H1 (cell line): ENCODE measurements around the gene NUP210L. TPM values are rescaled to one million over a fixed set of nuclear protein-coding genes. Genes with fewer than 3 reads are reported as not detected.
A peak's percentile ranks its signal among the peaks of the same experiment; 100 is the strongest.

ENCODE experiments used
- CTCF ChIA-PET: fragments of 300-600 bp; sonication (Branson Sonifier 250); formaldehyde crosslinking; loops from one replicate; lab custom pipeline; 2021; ENCODE audit not compliant: partially characterized antibody; lab: Charles Lee
- POLR2A ChIA-PET: fragments of 300-600 bp; sonication (Branson Sonifier 250); formaldehyde crosslinking; loops from one replicate; lab custom pipeline; 2021; ENCODE audit warnings: inconsistent platforms; ENCODE audit not compliant: partially characterized antibody; lab: Charles Lee
- DNase-seq, 2 experiments: peaks; one replicate each; pipeline versions ENCODE4 v3.0.0 to v3.0.0-alpha.2; 2010 to 2022; ENCODE audit warnings: low spot score in 2 of 2, low read depth in 1 of 2, mixed read lengths in 1 of 2
- FAIRE-seq: peaks from 2 replicates; lab custom pipeline; 2011; peaks lifted over from hg19 to GRCh38; lab: Jason Lieb, UNC
- H2AFZ ChIP-seq: 2 replicates; pipeline ENCODE4 v1.8.1; 2012; ENCODE audit warnings: low read length, inconsistent platforms
- H2AK5ac ChIP-seq: 2 replicates; pipeline ENCODE4 v1.6.1; 2013; ENCODE audit warnings: low read depth, low read length
- H2BK120ac ChIP-seq: replicated peaks from 2 replicates; pipeline ENCODE3; 2013; ENCODE audit warnings: low read depth, low read length, inconsistent platforms
- H2BK12ac ChIP-seq: 2 replicates; pipeline ENCODE4 v1.6.1; 2013; ENCODE audit warnings: low read depth, low read length
- H2BK15ac ChIP-seq: 2 replicates; pipeline ENCODE4 v1.6.1; 2013; ENCODE audit warnings: low read length
- H2BK20ac ChIP-seq: 2 replicates; pipeline ENCODE4 v1.6.1; 2013; ENCODE audit warnings: low read length
- H2BK5ac ChIP-seq: 2 replicates; pipeline ENCODE4 v1.6.1; 2013; ENCODE audit warnings: low read depth, low read length
- H3K14ac ChIP-seq: 2 replicates; pipeline ENCODE4 v1.6.1; 2013; ENCODE audit warnings: inconsistent platforms; ENCODE audit not compliant: insufficient read length
- H3K18ac ChIP-seq: 2 replicates; pipeline ENCODE4 v1.6.1; 2013; ENCODE audit warnings: low read length; ENCODE audit errors: extremely low read depth
- H3K23ac ChIP-seq: 2 replicates; pipeline ENCODE4 v1.6.1; 2013; ENCODE audit warnings: inconsistent platforms; ENCODE audit not compliant: insufficient read length
- H3K23me2 ChIP-seq: 2 replicates; pipeline ENCODE4 v1.6.1; 2013; ENCODE audit warnings: low read depth, low read length
- H3K27ac ChIP-seq: 2 replicates; pipeline ENCODE4 v1.6.1; 2011; ENCODE audit warnings: low read depth, low read length, inconsistent platforms
- H3K27me3 ChIP-seq, 4 experiments: replicated peaks in 1 of 4; 1 replicate in 1 of 4; 2 replicates in 3 of 4; pipeline versions ENCODE4 v1.6.1 to v1.8.1; 2011 to 2013; ENCODE audit warnings: low read length in 3 of 4, mild to moderate bottlenecking in 3 of 4, inconsistent platforms in 2 of 4, mixed read lengths in 2 of 4, moderate library complexity in 1 of 4; ENCODE audit not compliant: control insufficient read depth in 3 of 4, insufficient read depth in 3 of 4; ENCODE audit errors: extremely low read depth in 1 of 4
- H3K36me3 ChIP-seq, 4 experiments: 2 replicates each; pipeline versions ENCODE4 v1.6.1 to v1.8.1; 2011 to 2013; ENCODE audit warnings: mild to moderate bottlenecking in 4 of 4, low read length in 3 of 4, moderate library complexity in 2 of 4, control low read depth in 1 of 4, inconsistent platforms in 1 of 4; ENCODE audit not compliant: insufficient read depth in 4 of 4, control insufficient read depth in 2 of 4
- H3K4ac ChIP-seq: replicated peaks from 2 replicates; pipeline ENCODE3; 2013; ENCODE audit warnings: low read length, low read depth, mixed read lengths, inconsistent platforms; ENCODE audit not compliant: insufficient read length
- H3K4me1 ChIP-seq, 4 experiments: replicated peaks in 1 of 4; 1 replicate in 1 of 4; 2 replicates in 3 of 4; pipeline versions ENCODE4 v1.6.1 to v1.8.1; 2011 to 2013; ENCODE audit warnings: low read length in 3 of 4, inconsistent platforms in 2 of 4, mixed read lengths in 1 of 4; ENCODE audit not compliant: insufficient read depth in 4 of 4, control insufficient read depth in 3 of 4
- H3K4me2 ChIP-seq, 2 experiments: 2 replicates each; pipeline versions ENCODE4 v1.6.1 to v1.8.1; 2011 to 2013; ENCODE audit warnings: low read depth in 2 of 2, low read length in 2 of 2, control low read depth in 1 of 2, inconsistent platforms in 1 of 2, mild to moderate bottlenecking in 1 of 2; ENCODE audit not compliant: insufficient read depth in 1 of 2
- H3K4me3 ChIP-seq, 4 experiments: fragments of 200-600, 300-600 bp in 1 of 4; sonication (generic), shearing (Covaris generic), sonication (Bioruptor Twin) in 1 of 4; 2 replicates each; pipeline versions ENCODE4 v1.5.1 to v1.8.1; 2011 to 2016; ENCODE audit warnings: low read length in 4 of 4, low read depth in 3 of 4, control low read depth in 2 of 4, inconsistent platforms in 2 of 4, mild to moderate bottlenecking in 2 of 4, mixed read lengths in 1 of 4, moderate library complexity in 1 of 4; ENCODE audit not compliant: insufficient read depth in 2 of 4; ENCODE audit errors: extremely low read depth in 1 of 4
- H3K56ac ChIP-seq: replicated peaks from 2 replicates; pipeline ENCODE3; 2013; ENCODE audit warnings: low read depth, mild to moderate bottlenecking, mixed read lengths, low read length, inconsistent platforms; ENCODE audit not compliant: insufficient read length
- H3K79me1 ChIP-seq: 2 replicates; pipeline ENCODE4 v1.6.1; 2013; ENCODE audit warnings: low read depth, low read length, control low read depth
- H3K79me2 ChIP-seq, 2 experiments: 2 replicates each; pipeline versions ENCODE4 v1.6.1 to v1.8.1; 2012 to 2013; ENCODE audit warnings: low read length in 2 of 2, mild to moderate bottlenecking in 2 of 2, inconsistent platforms in 1 of 2; ENCODE audit not compliant: insufficient read depth in 2 of 2, control insufficient read depth in 1 of 2
- H3K9ac ChIP-seq, 4 experiments: replicated peaks in 1 of 4; 1 replicate in 1 of 4; 2 replicates in 3 of 4; pipeline versions ENCODE4 v1.6.1 to v1.8.1; 2011 to 2013; ENCODE audit warnings: low read depth in 3 of 4, low read length in 3 of 4, control low read depth in 2 of 4, mild to moderate bottlenecking in 2 of 4, moderate library complexity in 2 of 4, inconsistent platforms in 1 of 4; ENCODE audit errors: extremely low read depth in 1 of 4
- H3K9me3 ChIP-seq, 2 experiments: 2 replicates each; pipeline versions ENCODE4 v1.6.1 to v1.8.1; 2012 to 2013; ENCODE audit warnings: mild to moderate bottlenecking in 2 of 2, moderate library complexity in 2 of 2, control low read depth in 1 of 2, inconsistent platforms in 1 of 2, low read depth in 1 of 2, low read length in 1 of 2, mixed read lengths in 1 of 2; ENCODE audit not compliant: insufficient read depth in 2 of 2
- H4K20me1 ChIP-seq, 2 experiments: replicated peaks in 1 of 2; 2 replicates each; pipeline versions ENCODE3 to v1.8.1; 2011 to 2013; ENCODE audit warnings: inconsistent platforms in 2 of 2, low read length in 2 of 2, mild to moderate bottlenecking in 1 of 2; ENCODE audit not compliant: insufficient read depth in 2 of 2, control insufficient read depth in 1 of 2
- H4K5ac ChIP-seq: 2 replicates; pipeline ENCODE4 v1.6.1; 2013; ENCODE audit warnings: low read length, low read depth, mixed read lengths, inconsistent platforms; ENCODE audit not compliant: insufficient read length
- H4K8ac ChIP-seq: 2 replicates; pipeline ENCODE4 v1.8.0; 2013; ENCODE audit warnings: mild to moderate bottlenecking, moderate library complexity, low read length, inconsistent platforms; ENCODE audit not compliant: insufficient read depth; ENCODE audit errors: extremely low read depth
- H4K91ac ChIP-seq: replicated peaks from 2 replicates; pipeline ENCODE3; 2013; ENCODE audit warnings: low read length, mixed read lengths, inconsistent platforms; ENCODE audit not compliant: insufficient read length
- ASH2L ChIP-seq: fragments of 200-600, 300-600 bp; sonication (generic); IDR thresholded peaks from one replicate; pipeline ENCODE4 v1.7.1; 2017; ENCODE audit warnings: low read length
- CBX5 ChIP-seq: fragments of 300-800, 300-1000 bp; sonication (generic); IDR thresholded peaks from 2 replicates; pipeline ENCODE4 v1.7.1; 2016; ENCODE audit warnings: antibody characterized with exemption, low read length, low read depth
- MAFK ChIP-seq: IDR thresholded peaks from 2 replicates; pipeline ENCODE4 v1.6.1; 2012; ENCODE audit warnings: low read depth, mild to moderate bottlenecking, improper control_type of control experiment, low read length
- NANOG ChIP-seq: IDR thresholded peaks from 2 replicates; pipeline ENCODE4 v1.6.1; 2011; ENCODE audit warnings: low read length, low read depth, mild to moderate bottlenecking, inconsistent platforms; ENCODE audit not compliant: insufficient read depth, poor library complexity, severe bottlenecking
- POLR2A ChIP-seq, 2 experiments: IDR thresholded peaks; 1 replicate in 1 of 2; 2 replicates in 1 of 2; pipeline ENCODE4 v1.6.1; 2011; ENCODE audit warnings: low read depth in 2 of 2, low read length in 2 of 2, mild to moderate bottlenecking in 2 of 2; ENCODE audit errors: control extremely low read depth in 1 of 2
- RNF2 ChIP-seq: fragments of 200-900, 300-1000 bp; sonication (generic); IDR thresholded peaks from 2 replicates; pipeline ENCODE4 v1.7.1; 2016; ENCODE audit warnings: borderline replicate concordance, low read depth, mild to moderate bottlenecking, antibody characterized with exemption, low read length; ENCODE audit not compliant: poor library complexity, severe bottlenecking; ENCODE audit errors: missing control alignments
- SP4 ChIP-seq: IDR thresholded peaks from 2 replicates; pipeline ENCODE4 v1.6.1; 2012; ENCODE audit warnings: low read length, inconsistent platforms
- SRF ChIP-seq: IDR thresholded peaks from 2 replicates; pipeline ENCODE4 v1.6.1; 2011; ENCODE audit warnings: mild to moderate bottlenecking, low read depth, low read length, moderate library complexity
- TAF7 ChIP-seq: optimal IDR thresholded peaks from 2 replicates; pipeline ENCODE3; 2011; ENCODE audit warnings: low read depth, mild to moderate bottlenecking, inconsistent platforms, low read length, moderate library complexity, borderline replicate concordance
- TBP ChIP-seq: IDR thresholded peaks from 2 replicates; pipeline ENCODE4 v1.6.1; 2011; ENCODE audit warnings: low read depth, low read length, improper control_type of control experiment
- TEAD4 ChIP-seq: IDR thresholded peaks from 2 replicates; pipeline ENCODE4 v1.6.1; 2012; ENCODE audit warnings: low read depth, low read length, inconsistent platforms, mixed read lengths
- WGBS, 2 experiments: shearing (Covaris generic) in 1 of 2; methylation state at CpG; one replicate each; pipeline versions ENCODE4 v1.1.6 to v1.1.7; 2013 to 2015; ENCODE audit warnings: low lambda C conversion rate in 2 of 2, mixed read lengths in 2 of 2, inconsistent platforms in 1 of 2, low coverage in 1 of 2, missing lambda C conversion rate in 1 of 2; ENCODE audit not compliant: insufficient replicate concordance in 2 of 2, insufficient coverage in 1 of 2, insufficient read length in 1 of 2; ENCODE audit errors: extremely low coverage in 1 of 2, missing lambda C conversion rate in 1 of 2; 5-methylcytosine and 5-hydroxymethylcytosine counted together
- polyA plus RNA-seq, 7 experiments: library from polyadenylated mRNA; depleted of rRNA in 3 of 7; stranded (reverse) in 5 of 7; unstranded in 2 of 7; fragments of >200 nt in 5 of 7; fragments of 200-250 nt in 2 of 7; gene quantifications; 1 replicate in 5 of 7; 2 replicates in 1 of 7; 4 replicates in 1 of 7; pipeline versions ENCODE4 v1.2.1 to v1.2.3, GENCODE V29; 2011 to 2013; ENCODE audit warnings: missing spikeins in 2 of 7, mixed read lengths in 2 of 7
- total RNA-seq: library from RNA; stranded (reverse); fragmentation: NEBNext Ultra II Directional; extraction: Animal tissue kit (Norgen Biotek cat#: 25700); gene quantifications from 2 replicates; pipeline ENCODE4 v1.2.1, GENCODE V29; 2021

Gene NUP210L
- total and polyA plus RNA-seq, 2 of the 8 experiments (the other 6 are each of a cell fraction or from before 2014, with no cell fraction given) = not detected

GRCh38 chr1:153962088-153963029 lies 192.5 kb downstream of the NUP210L start:
- peak overlapping the region; percentile 95 to 98 for H3K4me2 ChIP-seq
- H4K20me1 ChIP-seq = peaks cover 2 to 5% of the 10 kb centered on the region in 2 experiments
- no peaks in the 10 kb centered on the region for H3K9me3 ChIP-seq
- H3K4ac ChIP-seq = peak overlapping the region; percentile 44
- peak overlapping the region; percentile 43 for H3K56ac ChIP-seq
- FAIRE-seq = no peak
- H3K23ac ChIP-seq = no peak overlapping the region
- H3K23me2 ChIP-seq = peaks cover 28% of the 10 kb centered on the region
- H2AK5ac ChIP-seq = peak overlapping the region; percentile 71
- H3K4me1 ChIP-seq = peaks cover 7 to 17% (median 12%) of the 10 kb centered on the region in 4 experiments
- peak overlapping the region; percentile 84; the same call in 1 of the 2 replicates for H3K18ac ChIP-seq
- H2BK5ac ChIP-seq = peak overlapping the region; percentile 91
- POLR2A ChIA-PET = interaction anchor here (0.9 to 15.7 kb wide), 19 partner anchors 8 to 328 kb away, joined by 3 to 454 read pairs (median 5); partner anchors contain the start of genes CHTOP, DENND4B, GATAD2B and JTB
- peak overlapping the region; percentile 46 for H4K91ac ChIP-seq
- H2BK12ac ChIP-seq = peak overlapping the region; percentile 75
- CTCF ChIA-PET = interaction anchor here (1.0 to 2.8 kb wide), 8 partner anchors 9 to 136 kb away, joined by 3 to 19 read pairs (median 4); partner anchors contain the start of genes JTB and RAB13
- H3K9ac ChIP-seq = peak overlapping the region; percentile 81 to 93 (median 83)
- peak overlapping the region; percentile 54 for H4K5ac ChIP-seq
- H3K36me3 ChIP-seq = peaks cover 11 to 26% (median 19%) of the 10 kb centered on the region in 4 experiments
- H2BK20ac ChIP-seq = no peak overlapping the region
- H2BK120ac ChIP-seq = no peak overlapping the region
- H3K79me2 ChIP-seq = peaks cover 18 to 41% of the 10 kb centered on the region in 2 experiments
- H3K27me3 ChIP-seq = no peaks in the 10 kb centered on the region
- H2AFZ ChIP-seq = no peak overlapping the region
- H3K79me1 ChIP-seq = peaks cover 9% of the 10 kb centered on the region
- peak overlapping the region; percentile 78 for H3K27ac ChIP-seq
- DNase-seq = no peak
- 17% methylated on average over 16 of the region's 16 CpGs; no CpG with 5 or more reads in 1 of the 2 experiments for WGBS, 2 experiments
- no peak overlapping the region; the same call in 1 of the 2 replicates for H2BK15ac ChIP-seq
- H4K8ac ChIP-seq = peak overlapping the region; percentile 58; the same call in 1 of the 2 replicates
- no peak overlapping the region for H3K14ac ChIP-seq
- H3K4me3 ChIP-seq = peak overlapping the region; percentile 53 to 89 (median 84)
- TF ChIP-seq RNF2 = no peak
- TF ChIP-seq TAF7 = no peak
- no peak for TF ChIP-seq SP4
- peak; percentile 2 for TF ChIP-seq ASH2L
- TF ChIP-seq MAFK = no peak
- no peak for TF ChIP-seq NANOG
- no peak for TF ChIP-seq POLR2A (IDR thresholded peaks at IDR 0.05; ENCODE audit: control extremely low read depth in 1 of 2, low read depth in 2 of 2, low read length in 2 of 2)
- no peak for TF ChIP-seq TEAD4
- TF ChIP-seq CBX5 = no peak
- TF ChIP-seq TBP = no peak
- TF ChIP-seq SRF = no peak
